ENCODE measurements around the gene PDE2A. TPM values are rescaled to one million over a fixed set of nuclear protein-coding genes. Genes with fewer than 3 reads are reported as not detected.

The PDE2A gene
- total and polyA plus RNA-seq, 2 of the 4 experiments (the other 2 are of a cell fraction) = 0.02 TPM; not detected in 1

- Histone ChIP-seq H3K27me3 (ENCODE audit: control insufficient read depth, insufficient read depth, low read length) (no peaks in the 10 kb centered on the region), H3K79me1 (ENCODE audit: low read depth in 1 of 2, low read length in 2 of 2) (peaks cover 47 to 95% of the 10 kb centered on the region in 2 experiments), H2BK20ac (ENCODE audit: low read depth, low read length) (no peak overlapping the region), H4K5ac (ENCODE audit: low read depth, low read length) (no peak overlapping the region), H3K4me3 (ENCODE audit: insufficient read depth, low read depth, low read length) (no peak overlapping the region), H3K4me1 (ENCODE audit: control insufficient read depth, insufficient read depth, low read length) (peaks cover 27% of the 10 kb centered on the region), H3K9ac (ENCODE audit: low read depth, low read length) (no peak overlapping the region), H2AK9ac (replicated peaks; ENCODE audit: low read depth, low read length, poor library complexity) (no peak overlapping the region), H3K9me1 (ENCODE audit: insufficient read depth, low read length) (peaks cover 27% of the 10 kb centered on the region), H3K27ac (ENCODE audit: insufficient read depth, low read length) (no peak overlapping the region), H2AFZ (replicated peaks; ENCODE audit: low read length, poor library complexity) (no peak overlapping the region), H3K4me2 (ENCODE audit: low read depth, low read length) (peak overlapping the region; percentile 16; the same call in 1 of the 2 replicates), H4K91ac (ENCODE audit: insufficient read depth, low read depth, low read length) (no peak overlapping the region), H3K18ac (ENCODE audit: low read depth, low read length) (no peak overlapping the region), H3K36me3 (ENCODE audit: control insufficient read depth, insufficient read depth, low read length) (peaks cover 16% of the 10 kb centered on the region), H4K20me1 (ENCODE audit: insufficient read depth, low read length) (peaks cover 69% of the 10 kb centered on the region), H4K8ac (ENCODE audit: low read depth in 2 of 2, low read length in 2 of 2) (no peak overlapping the region), H3K9me3 (ENCODE audit: control insufficient read depth, insufficient read depth, low read length) (no peaks in the 10 kb centered on the region), H3K56ac (ENCODE audit: extremely low read depth, insufficient read depth, low read length) (no peak overlapping the region), H3K4ac (ENCODE audit: low read depth, low read length) (no peak overlapping the region), H2BK5ac (ENCODE audit: low read depth, low read length, poor library complexity, severe bottlenecking) (no peak overlapping the region), H2BK15ac (ENCODE audit: low read depth, low read length) (no peak overlapping the region), H3K14ac (replicated peaks; ENCODE audit: low read depth, low read length) (no peak overlapping the region), H2BK120ac (ENCODE audit: low read depth, low read length) (no peak overlapping the region), H3K23ac (ENCODE audit: low read depth, low read length) (no peak overlapping the region; the same call in 1 of the 2 replicates), H2AK5ac (ENCODE audit: low read depth, low read length) (no peak overlapping the region)
- no peak for TF ChIP-seq POLR2A (IDR thresholded peaks at IDR 0.05; ENCODE audit: low read depth, low read length)
- no peak for TF ChIP-seq USF2 (IDR thresholded peaks at IDR 0.05; ENCODE audit: low read depth, low read length)
- no peak for TF ChIP-seq RCOR1 (IDR thresholded peaks at IDR 0.05; ENCODE audit: insufficient replicate concordance, low read length)
- TF ChIP-seq BHLHE40 (IDR thresholded peaks at IDR 0.05; ENCODE audit: low read depth, low read length) = no peak
- TF ChIP-seq CHD1 (IDR thresholded peaks at IDR 0.05; ENCODE audit: low read depth, low read length) = no peak
- no peak for TF ChIP-seq NFE2L2 (IDR thresholded peaks at IDR 0.05; ENCODE audit: low read depth, low read length)
- TF ChIP-seq MAZ (IDR thresholded peaks at IDR 0.05; ENCODE audit: borderline replicate concordance, low read depth, low read length) = no peak
- no peak for TF ChIP-seq CEBPB (IDR thresholded peaks at IDR 0.05; ENCODE audit: low read depth, low read length)
- TF ChIP-seq RAD21 (IDR thresholded peaks at IDR 0.05; ENCODE audit: low read length) = no peak
- TF ChIP-seq, protein P1, sequence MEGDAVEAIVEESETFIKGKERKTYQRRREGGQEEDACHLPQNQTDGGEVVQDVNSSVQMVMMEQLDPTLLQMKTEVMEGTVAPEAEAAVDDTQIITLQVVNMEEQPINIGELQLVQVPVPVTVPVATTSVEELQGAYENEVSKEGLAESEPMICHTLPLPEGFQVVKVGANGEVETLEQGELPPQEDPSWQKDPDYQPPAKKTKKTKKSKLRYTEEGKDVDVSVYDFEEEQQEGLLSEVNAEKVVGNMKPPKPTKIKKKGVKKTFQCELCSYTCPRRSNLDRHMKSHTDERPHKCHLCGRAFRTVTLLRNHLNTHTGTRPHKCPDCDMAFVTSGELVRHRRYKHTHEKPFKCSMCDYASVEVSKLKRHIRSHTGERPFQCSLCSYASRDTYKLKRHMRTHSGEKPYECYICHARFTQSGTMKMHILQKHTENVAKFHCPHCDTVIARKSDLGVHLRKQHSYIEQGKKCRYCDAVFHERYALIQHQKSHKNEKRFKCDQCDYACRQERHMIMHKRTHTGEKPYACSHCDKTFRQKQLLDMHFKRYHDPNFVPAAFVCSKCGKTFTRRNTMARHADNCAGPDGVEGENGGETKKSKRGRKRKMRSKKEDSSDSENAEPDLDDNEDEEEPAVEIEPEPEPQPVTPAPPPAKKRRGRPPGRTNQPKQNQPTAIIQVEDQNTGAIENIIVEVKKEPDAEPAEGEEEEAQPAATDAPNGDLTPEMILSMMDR (conservative IDR thresholded peaks at IDR 0.05; ENCODE audit: low read depth, low read length) = no peak
- no peak for TF ChIP-seq SMC3 (IDR thresholded peaks at IDR 0.05; ENCODE audit: low read depth, low read length)
- TF ChIP-seq ELK1 (IDR thresholded peaks at IDR 0.05; ENCODE audit: borderline replicate concordance, low read depth, low read length) = no peak
- TF ChIP-seq MXI1 (IDR thresholded peaks at IDR 0.05; ENCODE audit: borderline replicate concordance, low read depth, low read length) = no peak
- no peak for TF ChIP-seq MAFK (IDR thresholded peaks at IDR 0.05; ENCODE audit: low read depth, low read length)
- in situ Hi-C loops (cut with MboI; ENCODE audit: low sequenced_read_pairs) (no loop called here), dilution Hi-C loops (cut with HindIII; ENCODE audit: low sequenced_read_pairs, unreplicated experiment) (no loop called here), intact Hi-C loops (cut with micrococcal nuclease) (no loop called here)
- CTCF ChIA-PET = no interaction called here
- 29% methylated on average over 1 of the region's 2 CpGs; no CpG with 5 or more reads in 1 of the 2 experiments for WGBS, 2 experiments (ENCODE audit: extremely low coverage in 2 of 2, insufficient read length in 1 of 2)
- no TSS peak for BruUV-seq (replicated peaks)
- POLR2A ChIA-PET (ENCODE audit: unreplicated experiment) = no interaction called here
- ATAC-seq (ENCODE audit: low read depth) (no peak), DNase-seq (peak; percentile 31)
These were observed 44.9 kb upstream of the PDE2A start for GRCh38 chr11:72719144-72719543.

Measured in IMR-90 (cell line).